Right lung (tissue), 10 donors: ENCODE data around the gene C19orf81. TPM values are rescaled to one million over a fixed set of nuclear protein-coding genes. Genes with fewer than 3 reads are reported as not detected.
"Not testable (repeated sequence)": the region's sequence is repeated elsewhere in the genome, so short reads cannot be mapped to it uniquely, and the experiment has no call there.

Experiments used
- DNase-seq, 2 donors: peaks; one replicate each; pipeline ENCODE4 v3.0.0-alpha.2; 2013
- long read RNA-seq, 8 donors: transcript quantifications; one replicate each; lab custom pipeline, GENCODE V29; 2026
- polyA plus RNA-seq, 5 donors: library from polyadenylated mRNA; unstranded; fragments of 120-200 nt; gene quantifications; one replicate each; pipeline versions ENCODE4 v1.2.1 to v1.2.3, GENCODE V29; 2013; ENCODE audit warnings: inconsistent platforms in 1 of 5, low replicate concordance in 1 of 5; ENCODE audit not compliant: insufficient read length in 5 of 5, insufficient read depth in 1 of 5

The C19orf81 gene
- polyA plus RNA-seq, result under 1 TPM in 2 of 5 donors, not detected in 3; 0.45 to 0.46 TPM
- long read RNA-seq, donor 1, result 0 reads
- long read RNA-seq, donor 2, result 0 reads
- long read RNA-seq, donor 3, result 0 reads
- long read RNA-seq, donor 4, result 0 reads
- long read RNA-seq, donor 5, result 0 reads
- long read RNA-seq, donor 6, result 0 reads
- long read RNA-seq, donor 7, result 0 reads
- long read RNA-seq, donor 8, result 0 reads

DNA sequence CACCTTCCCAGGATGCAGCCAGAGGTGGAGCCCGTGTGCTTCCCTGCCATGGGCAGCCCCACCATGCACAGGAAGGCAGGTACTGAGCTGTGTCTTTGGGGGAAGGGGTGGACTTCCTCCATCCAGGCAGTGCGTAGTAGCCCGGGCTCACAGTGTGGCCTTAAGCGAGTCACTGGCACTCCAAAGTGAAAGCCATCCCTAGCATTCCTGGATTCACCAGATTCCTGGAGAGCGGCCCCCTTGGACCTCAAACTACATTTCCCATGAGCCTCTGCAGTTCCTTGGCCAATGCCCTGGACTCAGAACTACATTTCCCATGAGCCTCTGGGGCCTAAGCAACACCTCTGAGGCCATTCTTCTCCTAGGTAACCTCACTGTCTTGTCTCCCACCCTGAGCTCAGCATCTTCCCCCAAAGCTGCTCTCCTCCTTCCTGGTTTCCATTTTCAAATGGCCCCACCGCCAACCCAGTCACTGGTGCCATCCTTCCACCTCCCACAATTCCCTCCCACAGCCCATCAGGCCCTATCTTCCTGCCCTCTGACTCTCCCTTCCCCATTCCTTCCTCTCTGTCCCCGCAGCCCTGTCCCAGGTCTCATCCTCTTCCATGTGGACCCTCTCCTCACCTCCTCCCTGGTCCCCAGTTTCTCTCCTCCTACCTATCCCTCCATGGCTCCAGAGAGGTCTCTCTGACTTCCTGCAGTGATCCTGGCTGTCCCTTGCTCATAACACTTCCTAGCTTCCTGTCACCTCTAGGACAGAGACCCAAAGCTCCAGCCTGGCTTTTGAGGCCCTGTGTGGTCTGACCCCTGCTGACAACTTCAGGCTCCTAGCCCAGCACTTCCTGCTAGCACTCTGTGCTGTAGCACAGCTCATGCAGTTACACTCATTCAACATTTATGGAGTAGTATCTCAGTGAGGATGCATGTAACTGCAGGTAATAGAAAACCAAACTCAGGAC, at the start of gene C19orf81:
TSS of gene C19orf81 (plus strand) at position 13 of the 959 bp plus-strand sequence. CDS start at position 13, 0 bp downstream.
- no peak for DNase-seq

DNA sequence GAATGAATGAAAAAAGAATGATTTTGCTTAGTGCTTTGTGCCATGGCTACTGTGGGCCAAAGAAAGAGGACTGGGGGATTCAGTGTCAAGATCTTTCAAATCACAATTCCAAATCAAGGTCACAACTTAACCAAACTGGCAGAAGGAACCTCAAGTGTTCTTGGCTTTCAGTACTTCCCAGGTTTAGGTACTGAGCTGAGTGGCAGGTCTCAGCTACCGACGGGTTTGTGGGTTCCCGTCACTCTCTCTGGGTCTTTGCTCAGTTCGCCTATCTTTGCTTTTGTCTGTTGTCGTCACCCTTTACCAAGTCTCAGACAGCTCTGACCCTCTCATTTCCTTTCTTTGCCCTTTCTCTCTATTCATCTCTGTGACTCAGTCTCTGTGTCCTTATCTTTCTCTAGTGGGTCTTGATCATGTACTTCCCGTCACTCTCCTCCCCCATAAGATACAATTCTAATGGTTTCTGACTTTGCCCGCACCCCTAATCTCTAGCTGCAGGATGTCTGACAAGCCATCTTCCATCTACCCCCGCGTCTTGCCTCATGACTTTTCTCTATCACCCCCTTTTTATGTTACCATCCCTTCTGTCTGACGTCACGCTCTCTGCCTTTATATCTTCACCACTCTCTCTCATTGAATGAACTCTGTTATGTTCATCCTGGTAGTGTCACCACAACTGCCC, 47.7 kb upstream of the C19orf81 start:
- no peak for DNase-seq

DNA sequence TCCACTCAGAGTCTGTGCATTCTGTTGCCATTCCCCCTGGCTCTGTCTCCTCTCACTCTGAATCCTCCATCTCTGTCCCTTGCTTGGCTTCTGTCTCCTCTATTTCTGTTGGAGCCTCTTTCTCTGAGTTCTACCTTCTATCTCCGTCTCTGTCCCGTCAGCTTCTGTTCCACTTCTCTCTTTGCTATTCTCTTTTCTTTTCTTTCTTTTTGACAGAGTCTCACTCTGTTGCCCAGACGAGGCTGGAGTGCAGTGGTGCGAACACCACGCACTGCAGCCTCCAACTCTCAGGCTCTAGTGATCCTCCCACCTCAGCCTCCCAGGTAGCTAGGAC, 47.2 kb upstream of the C19orf81 start:
- DNase-seq, result no peak

DNA sequence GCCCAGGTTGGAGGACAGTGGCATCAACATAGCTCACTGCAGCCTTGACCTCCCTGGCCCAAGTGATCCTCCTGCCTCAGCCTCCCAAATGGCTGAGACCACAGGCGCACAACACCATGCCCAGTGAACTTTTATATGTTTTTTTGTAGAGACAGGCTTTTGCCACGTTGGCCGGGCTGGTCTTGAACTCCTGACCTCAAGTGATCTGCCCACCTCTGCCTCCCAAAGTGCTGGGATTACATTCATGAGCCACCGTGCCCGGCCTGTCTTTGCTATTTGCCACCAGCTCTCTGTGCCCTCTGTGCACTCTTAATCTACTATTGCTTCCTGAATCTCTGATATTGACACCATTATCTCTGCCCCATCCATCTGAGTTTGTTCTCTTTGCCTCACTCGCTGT, 46.7 kb upstream of the C19orf81 start:
- DNase-seq, result no peak

DNA sequence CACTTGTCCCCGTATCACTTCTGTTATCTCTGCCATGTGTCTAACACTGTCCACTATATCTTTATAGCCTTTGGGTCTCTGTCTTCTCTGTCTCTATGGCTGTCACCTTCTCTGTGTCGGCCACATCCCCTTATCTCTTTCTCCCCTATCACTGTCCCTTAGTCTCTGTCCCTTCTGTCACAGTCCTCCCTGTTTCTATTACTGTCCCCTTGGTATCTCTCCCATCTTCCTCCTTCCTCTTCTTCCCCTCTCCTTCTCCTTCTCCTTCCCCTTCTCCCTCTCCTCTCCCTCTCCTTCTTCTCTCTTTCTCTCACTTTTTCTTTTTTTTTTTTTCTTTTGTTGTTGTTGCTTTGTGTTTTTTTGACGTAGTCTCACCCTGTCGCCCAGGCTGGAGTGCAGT, 46.3 kb upstream of the C19orf81 start:
- no peak for DNase-seq

DNA sequence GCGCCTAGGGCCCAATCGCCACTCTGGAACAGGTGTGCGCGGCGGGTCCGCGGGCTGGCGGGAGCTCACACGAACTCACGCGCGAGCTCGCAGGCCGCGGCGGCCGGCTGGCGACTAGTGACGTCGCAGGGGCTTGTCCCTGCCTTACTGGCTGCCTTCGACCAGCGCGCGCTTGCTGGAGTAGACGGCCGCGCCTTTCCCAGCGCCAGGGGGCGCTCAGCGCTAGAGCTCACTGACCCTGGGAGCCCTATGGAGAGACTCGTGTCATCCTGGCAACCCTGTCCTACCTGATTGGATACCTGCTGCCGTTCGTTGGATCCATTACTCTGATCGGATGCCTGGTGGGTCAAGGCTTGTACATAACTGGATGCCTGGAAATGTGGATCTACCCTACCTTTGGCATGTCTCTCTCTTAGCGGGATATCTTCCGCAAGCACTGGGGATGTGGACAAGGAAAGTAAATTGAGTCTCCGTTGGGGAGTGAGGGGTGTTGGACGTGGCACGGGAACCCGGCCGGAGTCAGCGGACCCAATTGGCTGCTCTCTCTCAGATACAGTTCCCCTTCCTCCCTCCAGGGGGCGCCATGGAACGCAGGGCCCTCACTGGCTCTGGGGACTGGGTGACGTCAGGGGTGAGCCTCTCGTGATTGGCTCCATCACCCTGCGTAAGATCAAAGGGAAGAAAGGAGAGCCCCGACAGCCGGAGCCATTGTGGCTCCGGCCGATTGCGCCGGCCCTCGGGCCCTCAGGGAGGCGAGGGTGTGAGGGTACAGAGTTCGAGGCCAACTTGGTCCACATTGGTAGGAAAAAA, 44.8 kb upstream of the C19orf81 start:
- DNase-seq, result not testable (repeated sequence)

DNA sequence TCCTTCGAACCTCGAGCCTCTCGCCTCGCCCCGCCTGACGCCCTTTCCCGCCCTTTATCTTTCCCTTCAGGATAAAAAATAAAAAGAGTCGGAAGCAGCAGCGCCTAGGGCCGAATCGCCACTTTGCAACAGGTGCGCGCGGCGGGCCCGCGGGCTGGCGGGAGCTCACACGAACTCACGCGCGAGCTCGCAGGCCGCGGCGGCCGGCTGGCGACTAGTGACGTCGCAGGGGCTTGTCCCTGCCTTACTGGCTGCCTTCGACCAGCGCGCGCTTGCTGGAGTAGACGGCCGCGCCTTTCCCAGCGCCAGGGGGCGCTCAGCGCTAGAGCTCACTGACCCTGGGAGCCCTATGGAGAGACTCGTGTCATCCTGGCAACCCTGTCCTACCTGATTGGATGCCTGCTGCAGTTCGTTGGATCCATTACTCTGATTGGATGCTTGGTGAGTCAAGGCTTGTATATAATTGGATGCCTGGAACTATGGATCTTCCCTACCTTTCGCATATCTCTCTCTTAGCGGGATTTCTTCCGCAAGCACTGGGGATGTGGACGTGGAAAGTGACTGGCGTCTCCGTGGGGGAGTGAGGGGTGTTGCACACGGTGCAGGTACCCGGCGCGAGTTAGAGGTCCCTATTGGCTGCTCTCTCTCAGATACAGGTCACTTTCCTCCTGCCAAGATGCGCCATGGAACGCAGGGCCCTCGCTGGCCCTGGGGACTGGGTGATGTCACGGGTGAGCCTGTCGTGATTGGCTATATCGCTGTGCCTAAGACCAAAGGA, 43.0 kb upstream of the C19orf81 start:
- DNase-seq, result not testable (repeated sequence)

DNA sequence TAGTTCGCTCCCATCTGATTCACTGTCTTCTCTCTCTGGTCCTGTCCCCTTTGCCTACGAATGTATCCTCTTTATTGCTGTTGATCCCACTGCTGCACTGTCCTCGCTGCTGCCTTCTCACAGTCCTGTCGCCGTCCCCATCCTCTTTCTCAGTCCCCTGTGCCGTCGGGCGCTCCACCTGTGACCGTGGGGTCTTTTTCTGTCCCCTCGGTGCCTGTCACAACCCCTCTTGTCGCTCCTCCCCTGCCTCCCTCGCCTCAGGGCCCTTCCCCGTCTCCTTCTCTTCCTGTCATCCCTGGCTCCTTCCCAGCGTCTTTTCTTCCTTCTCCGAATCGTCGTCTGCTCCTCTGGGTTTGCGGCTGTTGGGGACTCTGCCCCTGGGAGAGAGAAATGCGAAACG, 41.9 kb upstream of the C19orf81 start:
- no peak for DNase-seq

DNA sequence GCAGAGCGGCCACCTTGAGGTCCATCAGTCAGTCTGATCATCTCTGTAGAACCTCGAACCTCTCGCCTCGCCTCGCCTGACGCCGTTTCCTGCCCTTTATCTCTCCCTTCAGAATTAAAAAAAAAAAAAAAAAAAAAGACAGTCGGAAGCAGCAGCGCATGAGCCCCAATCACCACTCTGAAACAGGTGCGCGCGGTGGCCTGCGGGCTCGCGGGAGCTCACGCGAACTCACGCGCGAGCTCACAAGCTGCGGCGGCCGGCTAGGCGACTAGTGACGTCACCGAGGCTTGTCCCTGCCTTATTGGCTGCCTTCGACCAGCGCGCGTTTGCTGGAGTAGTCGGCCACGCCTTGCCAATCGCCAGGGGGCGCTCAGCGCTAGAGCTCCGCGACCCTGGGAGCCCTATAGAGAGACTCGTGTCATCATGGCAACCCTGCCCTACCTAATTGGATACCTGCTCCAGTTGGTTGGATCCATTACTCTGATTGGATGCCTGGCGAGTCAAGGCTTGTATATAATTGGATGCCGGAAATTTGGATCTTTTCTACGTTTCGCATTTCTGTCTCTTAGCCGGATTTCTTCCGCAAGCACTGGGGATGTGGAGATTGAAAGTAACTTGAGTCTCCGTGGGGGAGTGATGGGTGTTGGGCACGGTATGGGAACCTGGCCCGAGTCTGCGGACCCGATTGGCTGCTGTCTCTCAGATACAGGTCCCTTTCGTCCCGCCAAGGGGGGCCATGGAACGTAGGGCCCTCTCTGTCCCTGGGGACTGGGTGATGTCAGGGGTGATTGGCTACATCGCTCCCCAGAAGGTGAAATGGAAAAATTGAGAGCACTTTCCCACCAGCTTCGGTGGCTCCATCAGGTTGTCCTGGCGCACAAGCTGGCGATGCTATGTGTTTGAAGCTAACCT, 41.1 kb upstream of the C19orf81 start:
- DNase-seq, result peak; percentile 31 to 53

DNA sequence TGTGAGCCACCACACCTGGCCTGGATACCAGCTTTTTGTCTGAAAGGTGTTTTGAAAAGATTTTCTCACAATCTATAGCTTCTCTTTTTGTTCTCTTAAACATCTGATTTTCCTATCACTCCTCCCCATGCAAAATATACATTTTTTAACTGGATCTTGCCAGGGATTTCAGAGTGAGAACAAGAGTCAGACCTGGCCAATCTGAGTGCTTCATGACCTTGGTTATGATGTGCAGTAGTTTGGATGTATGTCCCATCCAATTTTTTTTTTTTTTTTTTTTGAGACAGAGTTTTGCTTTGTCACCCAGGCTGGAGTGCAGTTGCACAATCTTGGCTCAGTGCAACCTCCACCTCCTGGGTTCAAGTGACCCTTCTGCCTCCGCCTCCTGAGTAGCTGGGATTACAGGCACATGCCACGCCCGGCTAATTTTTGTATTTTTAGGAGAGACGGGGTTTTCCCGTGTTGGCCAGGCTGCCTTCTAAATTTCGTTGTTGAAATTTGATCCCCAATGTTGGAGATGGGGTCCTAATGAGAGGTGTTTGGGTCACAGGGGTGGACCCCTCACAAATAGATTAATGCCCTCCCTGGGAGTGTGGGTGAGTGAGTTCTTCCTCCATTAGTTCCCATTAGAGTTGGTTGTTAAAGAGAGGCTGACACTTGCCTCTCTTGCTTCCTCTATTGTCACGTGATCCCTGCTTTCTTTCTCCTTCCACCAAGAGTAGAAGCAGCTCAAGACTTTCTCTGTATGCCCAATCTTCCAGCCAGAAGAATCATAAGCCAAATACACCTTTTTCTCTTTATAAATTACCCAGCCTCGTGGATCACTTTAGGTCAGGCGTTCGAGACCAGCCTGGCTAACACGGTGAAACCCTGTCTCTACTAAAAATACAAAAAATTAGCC, 36.5 kb upstream of the C19orf81 start:
- DNase-seq, result not testable (repeated sequence)

DNA sequence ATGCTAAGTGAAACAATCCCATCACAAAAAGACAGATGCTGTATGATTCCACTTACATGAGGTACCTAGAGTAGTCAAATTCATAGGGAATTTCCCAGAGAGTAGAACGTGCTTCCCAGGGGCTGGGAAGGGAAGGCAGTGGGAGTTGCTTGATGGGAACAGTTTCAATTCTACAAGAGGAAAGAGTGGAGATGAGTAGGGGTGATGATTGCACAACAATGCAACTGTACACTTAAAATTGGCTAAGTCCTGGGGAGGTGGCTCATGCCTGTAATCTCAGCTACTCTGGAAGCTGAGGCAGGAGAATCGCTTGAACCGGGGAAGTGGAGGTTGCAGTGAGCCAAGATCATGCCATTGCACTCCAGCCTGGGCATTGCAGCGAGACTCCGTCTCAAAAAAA, 30.9 kb upstream of the C19orf81 start:
- DNase-seq, result not testable (repeated sequence)

DNA sequence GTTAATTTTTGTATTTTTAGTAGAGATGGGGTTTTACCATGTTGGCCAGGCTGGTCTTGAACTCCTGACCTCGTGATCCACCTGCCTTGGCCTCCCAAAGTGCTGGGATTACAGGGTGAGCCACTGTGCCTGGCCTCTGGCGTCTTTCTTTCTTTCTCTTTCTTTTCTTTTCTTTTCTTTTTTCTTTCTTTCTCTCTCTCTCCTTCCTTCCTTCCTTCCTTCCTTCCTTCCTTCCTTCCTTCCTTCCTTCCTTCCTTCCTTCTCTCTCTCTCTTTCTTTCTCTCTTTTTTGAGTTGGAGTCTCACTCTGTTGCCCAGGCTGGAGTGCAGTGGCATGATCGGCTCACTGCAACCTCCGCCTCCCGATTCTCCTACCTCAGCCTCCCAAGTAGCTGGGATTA, 30.1 kb upstream of the C19orf81 start:
- not testable (repeated sequence) for DNase-seq

DNA sequence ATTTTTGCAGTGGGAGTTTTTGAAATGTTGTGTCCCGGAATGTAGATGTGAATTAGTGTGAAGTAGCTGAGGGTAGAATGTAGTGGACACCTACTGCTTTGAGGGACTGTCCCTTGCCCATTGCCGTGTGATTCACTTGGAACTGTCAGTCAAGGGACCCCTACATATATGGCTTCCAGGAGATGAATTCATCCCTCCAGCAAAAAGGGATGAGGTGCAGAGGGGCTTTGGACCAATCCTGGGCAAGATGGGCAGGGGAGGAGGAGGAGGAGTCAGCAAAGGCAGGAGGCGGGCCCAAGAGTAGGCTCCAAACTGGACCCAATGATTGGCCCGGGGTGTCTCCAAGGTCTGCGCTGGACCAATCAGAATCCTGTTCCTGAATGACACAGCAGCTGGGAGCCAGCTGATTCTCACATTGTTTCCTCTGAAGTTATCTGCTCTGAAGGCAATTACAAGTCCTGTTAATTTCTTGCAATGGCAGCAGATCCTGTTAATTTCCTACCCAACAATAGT, 28.8 kb upstream of the C19orf81 start:
- DNase-seq, result not testable (repeated sequence)

DNA sequence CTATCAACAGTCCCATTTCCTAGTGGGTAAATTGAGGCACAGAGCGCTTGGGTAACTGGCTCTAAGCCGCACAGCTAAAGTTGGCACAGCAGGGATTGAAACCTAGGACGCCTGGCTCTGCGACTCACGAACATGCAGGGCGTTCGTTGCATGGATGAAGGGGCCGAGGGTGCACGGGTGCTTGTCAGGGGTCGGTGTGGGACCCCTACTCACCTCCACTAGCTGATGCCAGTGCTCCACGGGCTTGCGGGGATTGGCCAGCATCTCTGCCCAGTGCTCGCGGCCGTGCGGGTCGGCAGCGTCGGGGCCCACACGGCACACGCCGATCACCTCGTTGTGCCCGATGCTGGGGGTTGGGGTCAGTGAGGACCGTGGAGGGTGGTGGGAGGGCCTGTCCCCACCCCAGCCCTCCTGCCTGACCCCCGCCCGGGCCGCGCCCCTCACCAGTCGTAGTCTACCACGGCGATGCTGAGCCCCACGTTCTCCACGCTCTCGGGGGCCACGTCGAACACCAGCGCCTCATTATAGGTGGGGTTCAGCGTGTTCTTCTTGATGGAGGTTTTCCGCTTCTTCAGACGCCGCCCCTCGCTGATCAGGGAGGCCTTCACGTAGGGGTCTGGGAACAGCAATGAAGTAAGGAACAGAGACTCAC, 24.2 kb upstream of the C19orf81 start:
- no peak for DNase-seq

DNA sequence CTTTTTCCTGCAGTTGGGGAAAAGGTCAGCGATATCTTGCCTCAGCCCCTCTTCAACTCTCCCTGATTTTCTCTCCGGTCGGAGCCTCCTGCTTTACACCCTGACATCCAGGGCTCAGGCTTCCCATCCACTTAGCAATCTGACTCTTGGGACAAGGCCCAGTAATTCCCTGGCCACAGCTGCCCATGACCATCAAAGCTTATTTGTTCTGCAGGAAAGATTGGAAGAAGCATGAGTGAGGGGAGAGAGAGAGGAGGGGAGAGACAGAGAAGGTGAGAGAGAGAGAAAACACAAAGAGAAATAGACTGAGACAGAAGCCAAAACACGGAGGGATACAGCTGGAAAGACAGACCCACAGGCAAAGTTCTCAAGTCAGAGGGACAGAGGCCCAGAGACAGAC, 23.2 kb upstream of the C19orf81 start:
- DNase-seq, result no peak

DNA sequence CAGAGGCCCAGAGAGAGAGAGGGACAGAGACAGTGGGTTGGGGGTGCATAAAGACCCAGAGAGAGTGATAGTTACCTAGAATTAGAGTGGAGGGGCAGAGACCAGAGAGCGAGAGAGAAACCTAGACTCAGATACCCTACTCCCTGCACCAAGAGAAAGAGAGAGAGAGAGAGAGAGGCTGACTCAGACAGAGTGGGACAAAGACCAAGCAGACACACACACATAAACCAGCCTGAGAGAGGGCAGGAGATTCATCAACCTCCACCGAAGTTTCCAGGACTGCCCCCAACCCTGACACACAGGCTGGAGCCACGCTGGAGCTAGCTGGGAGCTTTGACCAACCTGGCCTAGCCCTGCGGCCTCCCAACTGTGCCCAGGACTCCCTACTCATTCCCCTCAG, 22.4 kb upstream of the C19orf81 start:
- no peak for DNase-seq

DNA sequence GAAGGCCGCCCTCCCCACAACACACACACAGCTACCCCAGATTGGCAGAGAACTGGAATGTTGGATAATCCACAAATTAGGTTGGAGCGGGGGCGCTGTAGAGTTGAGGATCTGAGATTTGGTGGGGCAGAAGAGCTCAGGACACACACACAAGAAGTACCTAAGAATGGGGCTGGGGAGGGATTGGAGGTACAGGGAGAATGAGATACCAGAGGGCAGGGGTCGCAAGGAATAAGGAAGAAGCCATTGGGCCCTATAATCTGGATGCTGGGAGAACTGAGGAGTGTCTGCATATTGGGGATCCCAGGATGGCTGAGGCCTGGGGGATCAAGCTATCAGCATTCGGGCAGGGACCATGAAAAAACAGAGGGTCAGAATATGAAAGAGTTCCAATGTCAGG, 21.1 kb upstream of the C19orf81 start:
- DNase-seq, result no peak

DNA sequence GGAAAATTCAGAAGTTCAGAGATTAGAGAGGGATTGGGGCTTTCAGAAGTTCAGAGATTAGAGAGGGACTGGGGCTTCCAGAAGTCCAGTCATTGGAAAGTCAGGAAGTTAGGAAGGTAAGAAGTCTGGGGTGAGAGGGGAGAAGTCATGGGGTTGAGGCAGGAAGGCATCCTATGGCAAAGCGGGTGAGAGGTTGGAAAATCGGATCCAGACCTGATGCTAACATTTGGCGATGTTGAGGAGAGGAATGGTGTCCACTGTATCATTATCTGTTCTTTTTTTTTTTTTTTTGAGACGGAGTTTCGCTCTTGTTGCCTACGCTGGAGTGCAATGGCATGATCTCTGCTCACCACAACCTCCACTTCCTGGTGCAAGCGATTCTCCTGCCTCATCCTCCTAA, 20.7 kb upstream of the C19orf81 start:
- DNase-seq, result no peak
